Thyroid gland (tissue), 4 donors: ENCODE measurements around the gene ADAMTSL3.

Source experiments
- CTCF ChIP-seq, 6 experiments: fragments of 200-600 bp in 3 of 6; fragments of 450-650 bp in 3 of 6; sonication (generic) in 3 of 6; IDR thresholded peaks; one replicate each; pipeline ENCODE4 v1.5.1; 2016 to 2019; ENCODE audit warnings: antibody characterized with exemption in 6 of 6, mild to moderate bottlenecking in 2 of 6, inconsistent platforms in 1 of 6, moderate library complexity in 1 of 6
- POLR2A ChIP-seq, 2 donors: fragments of 450-650 bp; IDR thresholded peaks; one replicate each; pipeline ENCODE4 v1.6.1; 2017; ENCODE audit warnings: antibody characterized with exemption in 2 of 2, mild to moderate bottlenecking in 2 of 2, moderate library complexity in 1 of 2

GRCh38 chr15:83833569-83833968 is 179.6 kb downstream of the ADAMTSL3 start:
- no peak for TF ChIP-seq CTCF (IDR thresholded peaks at IDR 0.05)
- TF ChIP-seq POLR2A (IDR thresholded peaks at IDR 0.05) = no peak
